Right atrium auricular region (tissue), 2 donors: ENCODE results near the gene SPDYE4. TPM values are rescaled to one million over a fixed set of nuclear protein-coding genes. Genes with fewer than 3 reads are reported as not detected.

Experiments
- DNase-seq: peaks from one replicate; pipeline ENCODE4 v3.0.0-alpha.2; 2019; ENCODE audit warnings: low spot score
- H3K27ac ChIP-seq, 2 donors: fragments of 200-600 bp; sonication (generic); 1 replicate in 1 of 2; 2 replicates in 1 of 2; pipeline ENCODE4 v1.5.1; 2016 to 2019
- H3K27me3 ChIP-seq, 2 donors: fragments of 200-600 bp; sonication (generic); one replicate each; pipeline versions ENCODE4 v1.5.1 to v1.6.0; 2017 to 2019
- H3K36me3 ChIP-seq: fragments of 200-600 bp; sonication (generic); one replicate; pipeline ENCODE4 v1.5.1; 2016
- H3K4me1 ChIP-seq, 2 donors: fragments of 200-600 bp; sonication (generic); one replicate each; pipeline versions ENCODE4 v1.5.1 to v1.6.0; 2017 to 2019
- H3K4me3 ChIP-seq, 2 donors: fragments of 200-600 bp; sonication (generic); 1 replicate in 1 of 2; 2 replicates in 1 of 2; pipeline ENCODE4 v1.5.1; 2017 to 2019; ENCODE audit warnings: mild to moderate bottlenecking in 1 of 2, moderate library complexity in 1 of 2
- H3K9me3 ChIP-seq, 2 donors: fragments of 200-600 bp; sonication (generic); one replicate each; pipeline ENCODE4 v1.5.1; 2019
- total RNA-seq, 2 donors: library from RNA; depleted of rRNA; stranded (reverse); fragments of >200 nt; gene quantifications; one replicate each; pipeline ENCODE4 v1.1.0, GENCODE V29; 2016
- TF ChIP-seq, protein P1 (sequence below), 2 donors: fragments of 200-600 bp; sonication (generic); IDR thresholded peaks; one replicate each; pipeline ENCODE4 v1.5.1; 2019; ENCODE audit warnings: antibody characterized with exemption in 2 of 2

SPDYE4 gene
- total RNA-seq, 2 donors from 2014 or later = not detected

DNA sequence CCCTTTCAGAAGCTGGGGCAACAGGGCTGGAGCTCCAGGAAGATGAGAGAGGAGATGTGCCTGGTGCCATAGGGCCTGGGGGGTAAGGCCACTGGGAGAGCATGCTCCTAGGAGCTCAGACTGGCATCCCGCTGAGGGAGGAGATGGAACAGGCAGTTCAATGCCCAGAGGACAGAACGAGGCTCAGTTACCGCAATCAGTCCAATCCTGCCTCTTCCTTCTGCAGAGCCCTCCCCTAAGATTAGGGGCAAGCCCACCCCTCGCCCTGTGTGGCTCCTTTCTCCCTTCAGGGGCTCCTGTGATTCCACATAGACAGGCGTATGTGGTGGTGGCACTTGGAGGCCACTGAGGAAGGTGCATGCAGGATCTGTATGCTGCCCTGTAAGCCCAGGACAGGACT, 16.1 kb downstream of the SPDYE4 start:
- Histone ChIP-seq H3K36me3 (no peaks in the 10 kb centered on the region), H3K4me1 (peaks cover 0 to 14% of the 10 kb centered on the region in 2 donors), H3K4me3 (no peak overlapping the region), H3K27ac (no peak overlapping the region), H3K27me3 (no peaks in the 10 kb centered on the region), H3K9me3 (no peaks in the 10 kb centered on the region)
- DNase-seq = no peak
- TF ChIP-seq, protein P1, sequence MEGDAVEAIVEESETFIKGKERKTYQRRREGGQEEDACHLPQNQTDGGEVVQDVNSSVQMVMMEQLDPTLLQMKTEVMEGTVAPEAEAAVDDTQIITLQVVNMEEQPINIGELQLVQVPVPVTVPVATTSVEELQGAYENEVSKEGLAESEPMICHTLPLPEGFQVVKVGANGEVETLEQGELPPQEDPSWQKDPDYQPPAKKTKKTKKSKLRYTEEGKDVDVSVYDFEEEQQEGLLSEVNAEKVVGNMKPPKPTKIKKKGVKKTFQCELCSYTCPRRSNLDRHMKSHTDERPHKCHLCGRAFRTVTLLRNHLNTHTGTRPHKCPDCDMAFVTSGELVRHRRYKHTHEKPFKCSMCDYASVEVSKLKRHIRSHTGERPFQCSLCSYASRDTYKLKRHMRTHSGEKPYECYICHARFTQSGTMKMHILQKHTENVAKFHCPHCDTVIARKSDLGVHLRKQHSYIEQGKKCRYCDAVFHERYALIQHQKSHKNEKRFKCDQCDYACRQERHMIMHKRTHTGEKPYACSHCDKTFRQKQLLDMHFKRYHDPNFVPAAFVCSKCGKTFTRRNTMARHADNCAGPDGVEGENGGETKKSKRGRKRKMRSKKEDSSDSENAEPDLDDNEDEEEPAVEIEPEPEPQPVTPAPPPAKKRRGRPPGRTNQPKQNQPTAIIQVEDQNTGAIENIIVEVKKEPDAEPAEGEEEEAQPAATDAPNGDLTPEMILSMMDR (IDR thresholded peaks at IDR 0.05) = no peak

DNA sequence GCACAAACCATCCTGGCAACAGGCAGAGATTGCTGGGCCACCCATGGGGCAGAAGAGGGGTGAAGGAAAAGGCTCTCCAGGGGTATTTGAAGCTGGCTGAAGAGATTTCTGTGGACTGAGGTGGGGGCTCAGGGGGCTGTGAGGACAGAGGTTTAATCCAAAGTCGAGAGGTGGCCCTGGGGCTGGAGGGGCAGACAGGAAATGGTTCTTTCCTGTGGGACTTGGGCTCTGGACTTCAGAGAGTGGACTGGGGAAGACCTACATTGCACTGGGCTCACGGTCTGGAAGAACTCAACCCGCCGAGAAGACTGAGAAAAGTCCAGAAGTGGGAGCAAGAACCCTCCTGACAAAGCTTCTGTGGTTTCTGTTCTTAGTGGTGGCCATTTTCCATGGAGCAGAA, 16.6 kb downstream of the SPDYE4 start:
- Histone ChIP-seq H3K9me3 (no peaks in the 10 kb centered on the region), H3K27me3 (no peaks in the 10 kb centered on the region), H3K27ac (no peak overlapping the region), H3K4me1 (peaks cover 0 to 14% of the 10 kb centered on the region in 2 donors), H3K4me3 (no peak overlapping the region), H3K36me3 (no peaks in the 10 kb centered on the region)
- DNase-seq = no peak
- TF ChIP-seq, protein P1 (IDR thresholded peaks at IDR 0.05) = no peak

DNA sequence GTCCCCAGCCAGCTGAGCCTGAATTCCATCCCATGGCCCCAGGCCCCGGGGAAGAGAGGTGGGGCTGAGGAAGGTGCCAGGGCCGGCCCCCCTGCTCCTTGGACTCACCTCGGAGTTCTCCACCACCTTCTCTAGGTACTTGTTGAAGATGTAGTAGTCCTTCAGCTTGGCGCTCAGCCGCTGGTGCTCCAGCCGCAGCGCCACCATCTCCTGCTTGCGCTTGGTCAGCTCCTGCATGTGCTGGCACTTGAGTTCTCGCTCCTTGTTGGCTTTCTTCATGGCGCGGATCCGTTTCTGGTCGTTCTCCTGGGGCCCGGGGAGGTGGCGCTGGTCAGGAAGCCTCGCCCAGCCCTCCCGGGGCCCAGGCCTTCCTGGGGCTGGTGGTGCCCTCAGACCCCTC, 17.0 kb downstream of the SPDYE4 start:
- TF ChIP-seq, protein P1 (IDR thresholded peaks at IDR 0.05) = no peak
- Histone ChIP-seq H3K4me1 (peaks cover 0 to 12% of the 10 kb centered on the region in 2 donors), H3K9me3 (no peaks in the 10 kb centered on the region), H3K27ac (no peak overlapping the region), H3K36me3 (no peaks in the 10 kb centered on the region), H3K27me3 (no peaks in the 10 kb centered on the region), H3K4me3 (no peak overlapping the region)
- DNase-seq = no peak

DNA sequence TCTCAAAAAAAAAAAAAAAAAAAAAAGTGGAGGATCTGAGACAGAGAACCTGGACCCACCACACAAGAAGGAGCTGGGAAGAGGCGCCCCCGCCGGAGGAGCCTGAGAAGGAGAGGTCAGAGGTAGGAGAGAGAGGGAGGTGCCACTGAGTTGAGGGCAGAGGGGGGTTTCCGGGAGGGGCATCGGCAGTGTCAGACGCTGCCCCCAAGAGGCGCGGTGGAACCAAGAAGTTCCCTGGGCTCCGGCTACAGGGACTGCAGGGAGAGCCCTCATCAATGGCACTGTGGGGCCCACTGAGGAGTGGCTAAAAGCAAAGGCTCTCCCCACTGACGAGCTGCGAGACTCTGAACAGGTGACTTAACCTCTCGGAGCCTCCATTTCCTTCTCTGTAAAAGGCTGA, 17.9 kb downstream of the SPDYE4 start:
- Histone ChIP-seq H3K27ac (no peak overlapping the region), H3K4me1 (peaks cover 0 to 5% of the 10 kb centered on the region in 2 donors), H3K27me3 (no peaks in the 10 kb centered on the region), H3K36me3 (no peaks in the 10 kb centered on the region), H3K4me3 (no peak overlapping the region), H3K9me3 (no peaks in the 10 kb centered on the region)
- no peak for DNase-seq
- TF ChIP-seq, protein P1 (IDR thresholded peaks at IDR 0.05) = no peak

DNA sequence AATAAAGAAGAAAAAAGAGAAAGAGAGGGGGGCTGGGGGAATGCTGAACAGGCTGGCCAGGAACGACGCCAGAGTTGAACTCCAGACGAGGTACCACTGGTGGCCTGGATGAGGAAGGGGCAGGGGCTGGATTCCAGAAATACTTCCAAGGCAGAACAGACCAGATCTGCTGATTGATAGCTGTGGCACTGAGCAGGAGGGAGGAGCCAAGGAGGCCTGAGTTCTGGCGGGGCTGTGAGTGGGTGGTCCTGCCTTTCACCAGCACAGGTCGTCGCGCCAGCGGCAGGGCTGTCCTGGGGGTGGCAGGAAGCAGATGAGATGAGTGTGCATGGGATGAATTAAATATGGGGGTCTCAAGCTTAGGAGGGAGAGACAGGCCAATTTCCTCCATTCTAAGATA, 19.2 kb downstream of the SPDYE4 start:
- Histone ChIP-seq H3K36me3 (no peaks in the 10 kb centered on the region), H3K4me3 (no peak overlapping the region), H3K27me3 (no peaks in the 10 kb centered on the region), H3K4me1 (no peaks in the 10 kb centered on the region), H3K9me3 (no peaks in the 10 kb centered on the region), H3K27ac (no peak overlapping the region)
- no peak for DNase-seq
- TF ChIP-seq, protein P1 (IDR thresholded peaks at IDR 0.05) = no peak

DNA sequence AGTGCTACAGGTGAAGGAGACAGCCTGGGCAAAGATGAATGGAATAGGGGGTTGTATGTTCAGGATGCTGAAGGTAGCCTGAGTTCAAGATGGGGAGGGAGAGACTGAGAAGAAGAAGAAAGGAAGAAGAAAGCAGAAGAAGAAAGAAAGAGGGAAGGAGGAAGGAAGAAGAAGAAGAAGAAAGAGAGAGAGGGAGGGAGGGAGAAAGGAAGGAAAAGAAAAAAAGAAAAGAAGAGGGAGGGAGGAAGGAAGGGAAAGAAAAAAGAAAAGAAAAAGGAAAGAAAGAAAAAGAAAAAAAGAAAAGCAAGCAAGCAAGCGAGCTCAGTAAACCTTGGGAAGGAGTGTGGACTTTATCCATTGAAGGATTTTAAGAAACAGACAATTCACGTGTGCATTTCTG, 21.6 kb downstream of the SPDYE4 start:
- TF ChIP-seq, protein P1 (IDR thresholded peaks at IDR 0.05) = no peak
- H3K27ac ChIP-seq = no peak overlapping the region
- peaks cover 0 to 5% of the 10 kb centered on the region in 2 donors for H3K4me1 ChIP-seq

More for the DNA sequence above, 21.6 kb downstream of the SPDYE4 start:
- Histone ChIP-seq H3K36me3 (no peaks in the 10 kb centered on the region), H3K27me3 (no peaks in the 10 kb centered on the region), H3K9me3 (no peaks in the 10 kb centered on the region), H3K4me3 (no peak overlapping the region)
- DNase-seq = no peak
